Sigmoid colon (tissue), 7 donors: Measurements from ENCODE around the gene PHF20. TPM values are rescaled to one million over a fixed set of nuclear protein-coding genes. Genes with fewer than 3 reads are reported as not detected.

ENCODE experiments used
- DNase-seq: peaks from one replicate; pipeline ENCODE4 v3.0.0-alpha.2; 2019
- H3K27ac ChIP-seq, 4 donors: fragments of 200-600 bp; sonication (generic); one replicate each; pipeline ENCODE4 v1.5.1; 2016 to 2019; ENCODE audit warnings: mild to moderate bottlenecking in 1 of 4
- H3K27me3 ChIP-seq, 3 donors: fragments of 200-600 bp; sonication (generic); one replicate each; pipeline ENCODE4 v1.5.1; 2019; ENCODE audit warnings: mild to moderate bottlenecking in 1 of 3
- H3K36me3 ChIP-seq, 4 donors: fragments of 200-600 bp; sonication (generic); one replicate each; pipeline ENCODE4 v1.5.1; 2016 to 2019
- H3K4me1 ChIP-seq, 4 donors: fragments of 200-600 bp; sonication (generic); one replicate each; pipeline ENCODE4 v1.5.1; 2017 to 2019
- H3K4me3 ChIP-seq, 4 donors: fragments of 200-600 bp; sonication (generic); one replicate each; pipeline ENCODE4 v1.5.1; 2017 to 2019; ENCODE audit warnings: mild to moderate bottlenecking in 2 of 4, moderate library complexity in 1 of 4
- H3K9me3 ChIP-seq, 4 donors: fragments of 200-600 bp in 3 of 4; sonication (generic) in 3 of 4; one replicate each; pipeline versions ENCODE4 v1.5.1 to v1.6.1; 2013 to 2019
- EP300 ChIP-seq, 4 donors: sonication (generic); formaldehyde crosslinking; IDR thresholded peaks; one replicate each; pipeline ENCODE4 v1.6.1; 2017; ENCODE audit warnings: antibody characterized with exemption in 4 of 4
- POLR2A ChIP-seq, 2 donors: fragments of 450-650 bp; IDR thresholded peaks; one replicate each; pipeline ENCODE4 v1.6.1; 2016; ENCODE audit warnings: antibody characterized with exemption in 2 of 2, mild to moderate bottlenecking in 2 of 2, moderate library complexity in 2 of 2
- POLR2AphosphoS5 ChIP-seq, 4 donors: sonication (generic); formaldehyde crosslinking; IDR thresholded peaks; one replicate each; pipeline ENCODE4 v1.6.1; 2017; ENCODE audit warnings: antibody characterized with exemption in 4 of 4
- WGBS, 2 donors: extraction: QIAGEN DNeasy Blood & Tissue Kit; methylation state at CpG; one replicate each; pipeline ENCODE4 v1.1.7; 2013; 5-methylcytosine and 5-hydroxymethylcytosine counted together
- intact Hi-C: fragments of 100-400 bp; cut with DNase I; formaldehyde crosslinking; loops from one replicate; pipeline ENCODE4 v1.15.1; 2023
- polyA plus RNA-seq, 3 donors: library from polyadenylated mRNA; stranded (reverse); fragments of 200-250 nt; gene quantifications; one replicate each; pipeline ENCODE4 v1.2.3, GENCODE V29; 2013
- total RNA-seq, 4 donors: library from RNA; depleted of rRNA; stranded (reverse); fragments of >200 nt; gene quantifications; one replicate each; pipeline ENCODE4 v1.1.0, GENCODE V29; 2016
- TF ChIP-seq, protein P1 (sequence below), 4 experiments: fragments of 450-650 bp in 3 of 4; fragments of 200-600 bp in 1 of 4; IDR thresholded peaks; one replicate each; pipeline ENCODE4 v1.5.1; 2016 to 2019; ENCODE audit warnings: antibody characterized with exemption in 4 of 4, mild to moderate bottlenecking in 3 of 4, moderate library complexity in 2 of 4
- donor health status: healthy with polysubstance abuse.
- donor health status: Bipolar disorder and iron deficiency.
- donor health status: healthy.

Gene PHF20
- total and polyA plus RNA-seq, 7 donors = 10.8 to 49.7 (median 41.0) TPM

DNA sequence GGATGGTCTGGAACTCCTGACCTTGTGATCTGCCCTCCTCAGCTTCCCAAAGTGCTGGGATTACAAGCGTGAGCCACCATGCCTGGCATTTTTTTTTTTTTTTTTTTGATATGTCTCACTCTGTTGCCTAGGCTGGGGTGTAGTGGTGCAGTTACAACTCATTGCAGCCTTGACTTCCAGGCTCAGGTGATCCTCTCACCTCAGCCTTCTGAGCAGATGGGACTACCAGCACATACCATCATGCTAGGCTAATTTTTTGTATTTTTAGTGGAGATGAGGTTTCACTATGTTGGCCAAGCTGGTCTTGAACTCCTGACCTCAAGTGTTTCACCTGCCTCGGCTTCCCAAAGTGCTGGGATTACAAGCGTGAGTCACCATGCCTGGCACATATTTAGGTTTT is 34.3 kb downstream of the PHF20 start:
- Histone ChIP-seq H3K27me3 (no peaks in the 10 kb centered on the region), H3K27ac (no peak overlapping the region), H3K36me3 (peaks cover 0 to 35% (median 13%) of the 10 kb centered on the region in 4 donors), H3K9me3 (no peaks in the 10 kb centered on the region), H3K4me3 (no peak overlapping the region), H3K4me1 (no peaks in the 10 kb centered on the region)
- 97 to 98% methylated on average over 3 of the region's 3 CpGs for WGBS, 2 donors
- no peak for DNase-seq
- TF ChIP-seq POLR2A (IDR thresholded peaks at IDR 0.05) = no peak
- TF ChIP-seq, protein P1, sequence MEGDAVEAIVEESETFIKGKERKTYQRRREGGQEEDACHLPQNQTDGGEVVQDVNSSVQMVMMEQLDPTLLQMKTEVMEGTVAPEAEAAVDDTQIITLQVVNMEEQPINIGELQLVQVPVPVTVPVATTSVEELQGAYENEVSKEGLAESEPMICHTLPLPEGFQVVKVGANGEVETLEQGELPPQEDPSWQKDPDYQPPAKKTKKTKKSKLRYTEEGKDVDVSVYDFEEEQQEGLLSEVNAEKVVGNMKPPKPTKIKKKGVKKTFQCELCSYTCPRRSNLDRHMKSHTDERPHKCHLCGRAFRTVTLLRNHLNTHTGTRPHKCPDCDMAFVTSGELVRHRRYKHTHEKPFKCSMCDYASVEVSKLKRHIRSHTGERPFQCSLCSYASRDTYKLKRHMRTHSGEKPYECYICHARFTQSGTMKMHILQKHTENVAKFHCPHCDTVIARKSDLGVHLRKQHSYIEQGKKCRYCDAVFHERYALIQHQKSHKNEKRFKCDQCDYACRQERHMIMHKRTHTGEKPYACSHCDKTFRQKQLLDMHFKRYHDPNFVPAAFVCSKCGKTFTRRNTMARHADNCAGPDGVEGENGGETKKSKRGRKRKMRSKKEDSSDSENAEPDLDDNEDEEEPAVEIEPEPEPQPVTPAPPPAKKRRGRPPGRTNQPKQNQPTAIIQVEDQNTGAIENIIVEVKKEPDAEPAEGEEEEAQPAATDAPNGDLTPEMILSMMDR (IDR thresholded peaks at IDR 0.05) = no peak
- TF ChIP-seq POLR2AphosphoS5 (IDR thresholded peaks at IDR 0.05) = no peak
- no peak for TF ChIP-seq EP300 (IDR thresholded peaks at IDR 0.05)
- intact Hi-C loops = no loop called here

DNA sequence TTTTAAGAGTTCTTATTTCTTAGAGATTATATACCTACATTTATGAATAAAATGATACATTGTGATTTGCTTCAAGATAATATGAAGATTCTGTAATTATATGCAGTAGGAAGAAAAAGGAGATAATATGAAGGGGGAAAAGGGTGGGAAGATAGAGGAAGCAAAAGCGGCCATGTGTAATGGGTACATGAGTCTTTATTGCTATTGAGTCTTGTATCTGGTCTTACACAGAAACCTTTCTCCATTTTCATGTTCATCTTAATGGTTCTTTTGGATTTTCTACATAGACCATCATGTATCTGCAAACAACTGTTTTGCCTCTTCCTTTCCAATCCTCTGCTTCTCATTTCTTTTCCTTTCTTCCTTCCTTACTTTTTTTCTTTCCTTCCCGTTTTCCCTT is 36.1 kb downstream of the PHF20 start:
- 89 to 91% methylated on average over 2 of the region's 2 CpGs for WGBS, 2 donors
- DNase-seq = no peak
- no peak overlapping the region for H3K4me3 ChIP-seq
- H3K36me3 ChIP-seq = peaks cover 0 to 18% (median 5%) of the 10 kb centered on the region in 4 donors
- intact Hi-C loops = no loop called here
- H3K4me1 ChIP-seq = no peaks in the 10 kb centered on the region
- no peak overlapping the region for H3K27ac ChIP-seq
- TF ChIP-seq POLR2A (IDR thresholded peaks at IDR 0.05) = no peak
- no peak for TF ChIP-seq EP300 (IDR thresholded peaks at IDR 0.05)
- TF ChIP-seq POLR2AphosphoS5 (IDR thresholded peaks at IDR 0.05) = no peak
- TF ChIP-seq, protein P1 (IDR thresholded peaks at IDR 0.05) = no peak
- no peaks in the 10 kb centered on the region for H3K27me3 ChIP-seq
- no peaks in the 10 kb centered on the region for H3K9me3 ChIP-seq

DNA sequence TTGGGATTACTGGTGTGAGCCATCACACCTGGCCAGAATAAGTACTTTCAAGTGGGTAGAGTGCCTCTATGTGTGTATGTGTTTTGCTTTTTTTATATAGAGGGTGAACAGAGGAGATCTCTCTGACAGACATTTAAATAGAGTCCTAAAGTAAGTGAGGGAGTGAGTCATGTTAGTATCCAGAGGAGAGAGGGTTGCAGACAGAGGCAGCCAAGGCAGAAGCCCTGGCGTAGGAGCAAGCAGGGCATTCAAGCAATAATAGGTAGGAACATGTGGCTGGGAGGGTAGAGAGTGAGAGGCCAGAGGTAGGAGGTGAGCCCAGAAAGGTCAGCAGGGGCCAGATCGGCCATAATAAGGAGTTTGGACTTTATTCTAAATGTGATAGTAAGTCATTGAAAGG is 48.9 kb downstream of the PHF20 start:
- peak overlapping the region in 2 of 4 donors; percentile 62 to 71 for H3K27ac ChIP-seq
- WGBS, 2 donors = 78 to 97% methylated on average over 2 of the region's 2 CpGs

DNA sequence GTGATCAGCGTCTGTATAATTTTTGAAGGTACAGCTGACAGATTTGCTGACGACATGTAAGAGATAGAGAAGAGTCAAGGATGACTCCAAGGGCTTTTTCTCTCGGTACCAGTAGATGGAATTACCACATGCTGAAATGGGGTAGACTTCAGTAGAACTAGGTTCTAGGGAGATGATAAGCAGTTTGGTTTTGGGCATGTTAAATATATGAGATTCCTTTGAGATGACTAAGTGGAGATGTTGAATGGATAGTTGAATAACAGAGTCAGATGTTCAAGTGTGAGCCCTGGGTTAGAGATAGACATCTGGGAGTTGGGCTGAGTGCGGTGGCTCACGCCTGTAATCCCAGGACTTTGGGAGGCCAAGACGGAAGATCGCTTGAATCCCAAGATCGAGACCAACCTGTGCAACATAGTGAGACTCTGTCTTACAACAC is 50.0 kb downstream of the PHF20 start:
- 96 to 97% methylated on average over 8 of the region's 8 CpGs for WGBS, 2 donors
- TF ChIP-seq EP300 (IDR thresholded peaks at IDR 0.05) (no peak), POLR2A (IDR thresholded peaks at IDR 0.05) (no peak), POLR2AphosphoS5 (IDR thresholded peaks at IDR 0.05) (no peak)
- TF ChIP-seq, protein P1 (IDR thresholded peaks at IDR 0.05) = no peak
- Histone ChIP-seq H3K4me1 (peaks cover 0 to 37% (median 27%) of the 10 kb centered on the region in 4 donors), H3K36me3 (no peaks in the 10 kb centered on the region), H3K9me3 (no peaks in the 10 kb centered on the region), H3K4me3 (no peak overlapping the region), H3K27ac (peak overlapping the region in 1 of 4 donors; percentile 71), H3K27me3 (no peaks in the 10 kb centered on the region)
- intact Hi-C loops = no loop called here
- DNase-seq = no peak

More for the DNA sequence above, 48.9 kb downstream of the PHF20 start:
- H3K36me3 ChIP-seq = peaks cover 0 to 7% (median 0%) of the 10 kb centered on the region in 4 donors
- no peak for DNase-seq
- H3K4me1 ChIP-seq = peaks cover 0 to 37% (median 27%) of the 10 kb centered on the region in 4 donors
- TF ChIP-seq EP300 (IDR thresholded peaks at IDR 0.05) (no peak), POLR2A (IDR thresholded peaks at IDR 0.05) (no peak), POLR2AphosphoS5 (IDR thresholded peaks at IDR 0.05) (no peak)
- TF ChIP-seq, protein P1 (IDR thresholded peaks at IDR 0.05) = no peak
- no peaks in the 10 kb centered on the region for H3K27me3 ChIP-seq
- no peaks in the 10 kb centered on the region for H3K9me3 ChIP-seq
- intact Hi-C loops = no loop called here
- H3K4me3 ChIP-seq = no peak overlapping the region

DNA sequence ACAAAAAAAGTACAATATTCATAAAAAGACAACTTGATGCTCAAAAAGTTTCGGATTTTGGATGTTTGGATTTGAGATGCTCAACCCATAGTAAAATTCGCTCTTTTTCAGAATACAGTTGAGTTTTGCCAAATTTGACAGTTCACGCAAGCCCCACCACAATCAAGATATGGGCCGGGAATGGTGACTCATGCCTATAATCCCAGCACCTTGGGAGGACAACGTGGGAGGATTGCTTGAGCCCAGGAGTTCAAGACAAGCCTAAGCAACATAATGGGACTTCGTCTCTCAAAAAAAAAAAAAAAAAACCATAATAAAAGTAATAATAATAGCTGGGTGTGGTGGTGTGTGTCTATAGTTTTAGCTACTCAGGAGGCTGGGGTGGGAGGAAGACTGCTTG is 51.3 kb downstream of the PHF20 start:
- Histone ChIP-seq H3K36me3 (no peaks in the 10 kb centered on the region), H3K4me3 (no peak overlapping the region), H3K27ac (no peak overlapping the region), H3K4me1 (peaks cover 0 to 37% (median 27%) of the 10 kb centered on the region in 4 donors), H3K9me3 (no peaks in the 10 kb centered on the region), H3K27me3 (no peaks in the 10 kb centered on the region)
- intact Hi-C loops = no loop called here
- DNase-seq = no peak
- 90 to 94% methylated on average over 6 of the region's 6 CpGs for WGBS, 2 donors
- TF ChIP-seq EP300 (IDR thresholded peaks at IDR 0.05) = no peak
- no peak for TF ChIP-seq POLR2AphosphoS5 (IDR thresholded peaks at IDR 0.05)
- no peak for TF ChIP-seq POLR2A (IDR thresholded peaks at IDR 0.05)
- TF ChIP-seq, protein P1 (IDR thresholded peaks at IDR 0.05) = no peak
